ENCODE results near the gene CORO1A.

GRCh38 chr16:30139583-30140481, 43.6 kb upstream of the CORO1A start:
- TF ChIP-seq POLR2A (IDR thresholded peaks at IDR 0.05) (no peak), CTCF (IDR thresholded peaks at IDR 0.05) (no peak)
